Hematopoietic multipotent progenitor cell treated with erythropoietin and hydrocortisone succinate and interleukin-3 and kit ligand, for 15 days (in vitro differentiated cells): ENCODE measurements around the gene TCF4.

Source experiments
- DNase-seq: peaks from one replicate; pipeline ENCODE4 v3.0.0-alpha.2; 2015; ENCODE audit warnings: low spot score

The TCF4 gene

DNA sequence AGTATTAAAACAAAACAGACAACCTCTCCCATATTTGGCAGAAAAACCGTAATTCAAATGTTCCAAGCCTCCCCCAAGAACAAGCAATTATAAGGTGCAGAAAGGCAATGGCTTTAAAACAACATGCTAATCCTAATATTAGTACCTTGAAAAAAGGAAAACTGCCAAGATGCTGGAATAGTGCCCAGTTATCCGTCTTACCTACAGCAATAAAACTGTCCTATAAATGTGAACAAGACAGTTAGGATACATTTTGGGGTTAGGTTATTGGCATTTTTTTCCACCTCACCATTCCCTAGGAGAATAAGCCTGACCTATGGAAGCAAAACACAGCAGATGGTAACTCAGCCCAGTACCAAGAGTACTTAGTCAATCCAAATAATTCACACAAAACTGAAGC lies 83.2 kb downstream of the TCF4 start:
- DNase-seq = no peak

GRCh38 chr18:55503167-55503820 lies 84.7 kb downstream of the TCF4 start:
- no peak for DNase-seq

GRCh38 chr18:55501982-55502710 lies 85.8 kb downstream of the TCF4 start:
- no peak for DNase-seq

GRCh38 chr18:55501579-55501978 lies 86.4 kb downstream of the TCF4 start:
- no peak for DNase-seq

- no peak for DNase-seq
These were observed 87.5 kb downstream of the TCF4 start for GRCh38 chr18:55500316-55501086.

DNA sequence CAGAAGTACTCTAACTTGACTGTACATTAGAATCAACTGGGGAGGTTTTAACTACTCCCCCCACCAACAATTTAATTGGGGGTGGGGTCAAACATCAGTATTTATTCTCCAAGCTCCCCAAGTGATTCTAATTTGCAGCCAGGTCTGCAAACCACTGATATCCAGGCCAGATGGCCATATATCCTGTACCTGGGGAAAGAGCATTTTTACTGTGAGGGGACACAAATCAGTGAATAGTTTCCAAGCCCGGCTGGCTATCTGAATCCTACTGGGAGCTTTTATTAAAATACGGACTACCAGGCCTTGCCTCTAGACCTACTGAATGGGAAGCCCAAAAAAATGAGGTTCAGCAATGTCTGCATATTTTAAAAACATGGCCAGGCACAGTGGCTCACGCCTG lies 88.5 kb downstream of the TCF4 start:
- no peak for DNase-seq

- DNase-seq = no peak
These were observed 90.1 kb downstream of the TCF4 start for GRCh38 chr18:55497825-55498403.

DNA sequence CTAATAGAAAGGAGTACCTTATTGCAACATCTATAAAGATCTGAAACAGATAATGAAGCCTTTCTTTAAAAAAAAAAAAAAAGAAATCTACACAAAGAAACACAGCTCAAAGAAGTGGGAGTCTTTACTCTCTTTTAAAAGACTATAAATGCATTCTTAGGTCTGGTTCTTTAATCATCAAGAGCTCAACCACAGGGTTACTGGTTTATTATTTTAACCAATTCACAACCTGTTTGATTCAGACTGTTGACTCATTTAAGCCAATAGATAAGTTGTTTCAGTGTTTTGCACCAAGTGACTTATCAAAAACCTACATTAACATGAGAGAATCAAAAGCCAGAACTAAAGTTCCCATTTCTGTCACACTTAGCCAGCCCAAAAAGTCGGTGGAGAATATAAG lies 93.1 kb downstream of the TCF4 start:
- no peak for DNase-seq

DNA sequence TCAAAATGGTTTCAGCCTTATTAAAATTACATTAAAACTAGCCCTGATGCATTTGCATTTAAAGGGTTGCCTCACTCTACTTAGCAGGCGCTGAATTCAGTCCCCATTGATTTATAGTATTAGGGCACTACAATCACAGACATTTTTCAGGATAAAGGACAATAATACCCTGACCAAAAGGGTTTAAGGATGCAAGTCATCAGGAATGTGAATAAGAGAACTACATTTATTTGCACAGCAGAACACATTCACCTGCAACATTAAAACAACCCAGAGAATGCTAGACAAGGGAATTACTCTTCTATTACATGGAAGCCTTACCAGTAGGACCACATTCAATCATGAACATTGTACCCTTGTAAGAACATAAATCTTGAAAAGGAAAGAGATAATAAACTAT lies 93.6 kb downstream of the TCF4 start:
- DNase-seq = no peak

DNA sequence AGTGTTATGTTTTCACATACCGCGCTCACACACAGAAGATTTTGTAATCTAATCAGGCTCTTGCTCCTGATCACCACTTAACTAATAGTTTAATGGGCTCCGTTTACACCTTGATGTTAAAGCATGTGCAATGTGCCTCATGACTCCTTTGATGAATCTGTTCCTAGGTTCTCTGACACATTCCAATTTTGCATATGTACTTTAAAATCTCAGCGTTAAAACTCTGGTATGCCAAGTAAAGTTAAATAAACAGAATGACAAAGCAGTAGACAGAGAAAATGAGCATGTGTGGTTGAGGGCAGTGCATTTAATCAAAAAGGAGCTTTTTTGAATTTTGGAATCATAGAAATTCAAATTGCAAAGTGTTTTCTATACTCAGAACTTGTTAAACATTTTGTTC lies 96.4 kb downstream of the TCF4 start:
- DNase-seq = no peak

DNA sequence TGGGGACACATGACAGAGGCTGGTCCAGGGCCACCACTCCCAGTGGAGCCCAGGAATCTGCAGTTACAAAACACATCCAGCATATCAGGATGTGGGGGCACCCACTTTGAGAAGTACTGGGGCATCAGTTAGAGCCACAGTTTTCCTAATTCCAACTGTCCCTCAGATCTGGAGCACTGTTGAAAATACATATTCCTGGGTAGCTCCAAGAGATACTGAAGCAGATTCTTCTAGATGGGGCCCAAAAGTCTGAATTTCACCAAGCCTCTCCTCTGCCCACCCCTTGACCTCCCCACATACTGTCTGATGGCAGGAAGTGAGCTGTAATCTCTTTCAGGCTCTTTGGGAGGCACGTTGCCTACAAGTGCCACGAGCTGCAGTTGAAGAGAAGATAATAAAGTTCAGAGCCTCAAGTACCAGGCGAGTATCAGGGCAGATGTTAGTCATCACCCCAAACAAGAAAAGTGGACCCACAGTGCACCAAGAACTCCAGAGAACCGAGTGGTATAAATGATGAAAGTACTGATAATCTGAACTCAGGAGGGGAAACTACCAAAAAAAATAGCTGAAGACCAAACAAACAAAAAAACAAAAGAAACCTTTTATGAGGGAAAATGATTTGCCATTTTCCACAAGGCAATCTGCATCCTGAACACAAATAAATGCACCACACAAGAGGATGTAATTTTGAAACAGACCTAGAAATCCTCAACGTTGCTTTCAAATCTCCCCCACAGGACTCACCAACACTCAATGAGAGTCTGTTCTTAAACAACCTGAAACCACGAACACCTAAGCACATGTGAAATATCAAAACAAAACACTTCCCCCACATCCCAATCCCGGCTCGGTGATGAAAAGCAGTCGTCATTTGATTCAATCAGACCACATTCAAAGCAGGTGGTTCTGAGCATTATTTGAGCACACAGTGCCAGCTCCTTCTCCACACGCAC lies 98.7 kb downstream of the TCF4 start:
- no peak for DNase-seq

GRCh38 chr18:55488473-55488872 lies 99.5 kb downstream of the TCF4 start:
- DNase-seq = no peak

GRCh38 chr18:55487997-55488396 lies 100.0 kb downstream of the TCF4 start:
- no peak for DNase-seq

- DNase-seq = no peak
These were observed 101.1 kb downstream of the TCF4 start for GRCh38 chr18:55486936-55487335.

DNA sequence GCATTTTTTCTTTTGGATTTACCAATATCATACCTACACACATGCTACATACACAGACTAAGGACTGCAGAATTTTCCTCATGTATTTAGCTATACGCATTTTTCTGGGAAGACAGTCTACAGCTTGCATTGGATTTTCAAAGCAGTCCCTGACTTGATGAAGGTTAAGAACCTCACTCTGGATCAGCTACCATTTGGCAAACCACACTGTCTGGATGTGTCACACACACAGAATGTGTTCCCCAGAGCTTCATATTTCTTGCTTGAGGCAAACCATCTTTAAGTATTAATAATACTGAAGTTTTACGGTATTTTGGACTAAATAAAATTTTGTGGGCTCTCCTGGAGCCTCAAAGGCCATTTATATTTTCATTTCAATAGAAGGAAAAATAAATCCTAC lies 102.3 kb downstream of the TCF4 start:
- no peak for DNase-seq

DNA sequence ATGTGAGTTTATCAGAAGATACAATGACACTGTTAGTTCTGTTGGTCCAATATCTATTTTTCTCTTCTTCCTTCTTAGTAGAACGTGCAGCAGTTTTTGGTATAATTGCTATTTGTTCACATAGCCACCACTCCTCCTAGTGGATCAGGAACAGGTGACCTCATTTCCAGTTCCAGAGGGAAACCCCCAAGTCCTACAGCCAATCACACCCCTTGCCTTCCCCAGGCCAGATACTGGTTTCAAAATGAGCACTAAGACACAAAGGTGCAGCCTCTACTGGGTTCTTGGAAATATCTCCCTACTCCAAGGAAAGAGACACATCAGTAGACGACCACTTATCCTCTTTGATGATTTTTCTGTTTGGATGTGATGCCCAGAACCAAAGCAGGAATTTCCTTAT lies 103.2 kb downstream of the TCF4 start:
- DNase-seq = no peak

GRCh38 chr18:55483266-55483871 lies 104.6 kb downstream of the TCF4 start:
- no peak for DNase-seq

- no peak for DNase-seq
These were observed 108.2 kb downstream of the TCF4 start for GRCh38 chr18:55479656-55480420.

- DNase-seq = peak; percentile 5
These were observed 110.0 kb downstream of the TCF4 start for GRCh38 chr18:55477860-55478581.

GRCh38 chr18:55477499-55477859 lies 110.5 kb downstream of the TCF4 start:
- DNase-seq = peak; percentile 14
